Fibroblast of mammary gland (primary cell): ENCODE data around the gene PMM2.

Source experiments
- DNase-seq: peaks from one replicate; pipeline ENCODE4 v3.0.0-alpha.2; 2010; ENCODE audit warnings: low read depth
- H3K4me3 ChIP-seq: 2 replicates; pipeline ENCODE4 v1.5.1; 2011; ENCODE audit warnings: low read depth, mild to moderate bottlenecking, low read length, moderate library complexity; ENCODE audit not compliant: control insufficient read depth
- CTCF ChIP-seq: conservative IDR thresholded peaks from 2 replicates; pipeline ENCODE4 v1.5.1; 2011; ENCODE audit warnings: low read depth, low read length, inconsistent platforms; ENCODE audit not compliant: control insufficient read depth, insufficient read depth

The PMM2 gene

GRCh38 chr16:8816967-8817655, 19.5 kb downstream of the PMM2 start:
- no peak for DNase-seq
- H3K4me3 ChIP-seq, result no peak overlapping the region
- TF ChIP-seq CTCF, result no peak

GRCh38 chr16:8818504-8819270, 21.0 kb downstream of the PMM2 start:
- no peak for TF ChIP-seq CTCF
- no peak overlapping the region for H3K4me3 ChIP-seq
- DNase-seq, result no peak

- TF ChIP-seq CTCF, result no peak
- H3K4me3 ChIP-seq, result no peak overlapping the region
- DNase-seq, result no peak
Measured at GRCh38 chr16:8819411-8820034, 21.9 kb downstream of the PMM2 start.

GRCh38 chr16:8822403-8822802, 24.8 kb downstream of the PMM2 start:
- DNase-seq, result no peak
- no peak for TF ChIP-seq CTCF
- H3K4me3 ChIP-seq, result no peak overlapping the region

GRCh38 chr16:8826278-8826879, 28.7 kb downstream of the PMM2 start:
- no peak for TF ChIP-seq CTCF
- no peak overlapping the region for H3K4me3 ChIP-seq
- DNase-seq, result no peak

GRCh38 chr16:8828541-8829165, 31.0 kb downstream of the PMM2 start:
- no peak overlapping the region for H3K4me3 ChIP-seq
- TF ChIP-seq CTCF, result no peak
- DNase-seq, result no peak
